Astrocyte of the spinal cord (primary cell): ENCODE data around the gene MEIS1.

ENCODE experiments used
- DNase-seq: peaks from one replicate; pipeline ENCODE4 v3.0.0; 2011; ENCODE audit warnings: low read depth, low spot score
- H3K4me3 ChIP-seq: 2 replicates; pipeline ENCODE4 v1.5.1; 2011; ENCODE audit warnings: low read depth, mild to moderate bottlenecking, low read length, moderate library complexity
- CTCF ChIP-seq: IDR thresholded peaks from 2 replicates; pipeline ENCODE4 v1.5.1; 2012; ENCODE audit warnings: low read depth, mild to moderate bottlenecking, low read length, inconsistent platforms
- in situ Hi-C: cut with HindIII; loops from 2 replicates; pipeline ENCODE4 v1.10.0; 2017; ENCODE audit warnings: low sequenced_read_pairs

The MEIS1 gene

DNA sequence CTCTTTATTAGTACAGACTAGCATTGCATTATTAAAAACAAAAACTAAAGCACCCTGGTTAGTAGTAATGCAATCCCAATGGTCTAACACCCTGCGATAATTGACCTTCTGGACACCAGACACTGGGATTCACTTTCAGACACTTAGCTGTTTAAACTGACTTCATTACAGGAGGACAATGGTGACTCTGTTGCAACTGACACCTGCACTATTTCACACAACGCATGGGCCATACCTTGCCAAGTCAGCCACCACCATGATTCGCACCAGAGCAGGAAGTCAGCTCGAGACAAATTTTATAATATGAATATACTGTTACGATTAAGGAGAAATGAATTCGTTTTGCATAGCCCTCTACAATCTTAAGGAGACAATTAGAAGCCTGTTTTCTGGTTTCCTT lies 150.7 kb downstream of the MEIS1 start:
- DNase-seq, result no peak
- no peak overlapping the region for H3K4me3 ChIP-seq
- no peak for TF ChIP-seq CTCF
- in situ Hi-C loops, result no loop called here

GRCh38 chr2:66587216-66587615 lies 152.3 kb downstream of the MEIS1 start:
- no peak for TF ChIP-seq CTCF
- no peak for DNase-seq
- in situ Hi-C loops, result no loop called here
- H3K4me3 ChIP-seq, result no peak overlapping the region

DNA sequence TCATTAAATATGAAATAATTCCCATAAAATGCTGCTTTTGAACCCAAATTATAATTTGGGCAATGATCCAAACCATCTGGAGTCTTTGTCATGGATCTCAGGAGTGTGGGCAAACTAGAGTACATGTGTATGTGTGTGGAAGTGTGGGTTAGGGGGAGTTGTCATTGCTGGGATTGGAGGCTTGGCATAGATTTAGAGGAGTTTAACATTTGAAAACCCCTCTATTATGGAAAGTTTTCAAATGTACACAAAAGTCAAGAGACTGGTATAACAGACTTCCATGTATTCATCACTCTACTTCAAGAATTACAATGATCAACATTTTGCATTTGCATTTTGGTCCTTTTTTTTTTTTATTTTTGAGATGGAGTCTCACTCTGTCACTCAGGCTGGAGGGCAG lies 159.1 kb downstream of the MEIS1 start:
- no peak for DNase-seq
- TF ChIP-seq CTCF, result no peak
- in situ Hi-C loops, result no loop called here
- no peak overlapping the region for H3K4me3 ChIP-seq

- in situ Hi-C loops, result no loop called here
- no peak overlapping the region for H3K4me3 ChIP-seq
- DNase-seq, result no peak
- TF ChIP-seq CTCF, result no peak
These were observed 160.6 kb downstream of the MEIS1 start for GRCh38 chr2:66595556-66595955.

DNA sequence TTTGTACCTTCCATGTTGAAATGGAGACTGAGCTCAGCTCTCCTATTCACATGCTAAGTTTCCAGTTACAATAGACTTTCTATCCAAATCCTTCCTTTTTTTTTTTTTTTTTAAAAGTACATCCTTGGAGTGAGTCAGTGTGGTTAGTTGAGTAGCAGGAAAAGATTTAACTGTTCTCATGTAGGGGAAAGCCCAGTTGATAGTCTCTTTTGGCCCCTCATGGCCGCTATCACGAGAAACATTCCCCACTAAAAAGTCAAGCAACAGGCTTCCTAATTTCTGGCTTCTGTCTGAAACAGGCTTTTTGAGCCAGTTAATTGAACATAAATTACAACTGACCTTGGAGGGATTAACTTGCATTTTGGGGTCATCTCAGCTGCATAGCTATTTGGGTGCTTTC lies 161.3 kb downstream of the MEIS1 start:
- no peak overlapping the region for H3K4me3 ChIP-seq
- no peak for TF ChIP-seq CTCF
- DNase-seq, result peak; percentile 46
- in situ Hi-C loops, result no loop called here

DNA sequence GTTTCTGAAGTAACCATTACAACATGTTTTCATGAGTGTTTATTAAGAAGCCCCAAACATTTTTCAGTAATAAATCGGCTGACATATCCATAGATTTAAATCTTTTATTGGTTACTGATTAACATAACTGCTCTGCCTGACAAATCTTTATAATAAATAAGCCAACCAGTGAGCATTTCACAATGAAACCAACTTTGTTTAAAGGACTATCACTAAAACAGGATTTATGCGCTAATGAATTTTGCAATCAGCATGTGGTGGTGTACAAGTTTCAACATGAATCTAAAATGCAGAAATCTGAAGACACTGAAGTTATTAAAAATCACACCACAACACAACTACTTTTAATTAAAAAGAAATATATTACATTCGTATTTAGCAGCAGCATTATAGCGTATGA lies 166.7 kb downstream of the MEIS1 start:
- H3K4me3 ChIP-seq, result no peak overlapping the region
- in situ Hi-C loops, result no loop called here
- no peak for TF ChIP-seq CTCF
- DNase-seq, result no peak

- in situ Hi-C loops, result no loop called here
- no peak overlapping the region for H3K4me3 ChIP-seq
- DNase-seq, result no peak
- no peak for TF ChIP-seq CTCF
These were observed 167.4 kb downstream of the MEIS1 start for GRCh38 chr2:66602341-66602740.
